IMR-90 (cell line): Measurements from ENCODE around the gene HSPA1L. TPM values are rescaled to one million over a fixed set of nuclear protein-coding genes. Genes with fewer than 3 reads are reported as not detected.

Experiments
- ATAC-seq: fragments of 200-7000 bp; cut with Tn5 transposase; 2 replicates; pipeline ENCODE4 v1.9.1; 2020; ENCODE audit warnings: low read depth, mild to moderate bottlenecking, moderate library complexity
- BruUV-seq: library from RNA; stranded (reverse); fragments of 400-500 nt; replicated peaks from 2 replicates; lab custom pipeline; 2021; lab: Mats Ljungman, UMichigan
- CTCF ChIA-PET: fragments of 300-600 bp; formaldehyde crosslinking; extraction: SDS; loops from one replicate; lab custom pipeline; 2021; ENCODE audit warnings: antibody characterized with exemption; lab: Yijun Ruan, JAX
- POLR2A ChIA-PET: fragments of 300-600 bp; sonication (Branson Sonifier 250); formaldehyde crosslinking; loops from one replicate; lab custom pipeline; 2022; ENCODE audit warnings: antibody characterized with exemption; ENCODE audit not compliant: unreplicated experiment; lab: Charles Lee
- DNase-seq: peaks from one replicate; pipeline ENCODE4 v3.0.0; 2013
- H2AFZ ChIP-seq: replicated peaks from 2 replicates; pipeline ENCODE3; 2013; ENCODE audit warnings: low read length, mild to moderate bottlenecking; ENCODE audit not compliant: poor library complexity
- H2AK5ac ChIP-seq: 2 replicates; pipeline ENCODE4 v1.6.1; 2013; ENCODE audit warnings: low read depth, low read length, inconsistent platforms
- H2AK9ac ChIP-seq: replicated peaks from 2 replicates; pipeline ENCODE3; 2013; ENCODE audit warnings: mild to moderate bottlenecking, low read depth, low read length, moderate library complexity; ENCODE audit not compliant: poor library complexity
- H2BK120ac ChIP-seq: 2 replicates; pipeline ENCODE4 v1.6.1; 2013; ENCODE audit warnings: low read depth, low read length, inconsistent platforms
- H2BK15ac ChIP-seq: 3 replicates; pipeline ENCODE4 v1.6.1; 2013; ENCODE audit warnings: low read depth, low read length, inconsistent platforms
- H2BK20ac ChIP-seq: 2 replicates; pipeline ENCODE4 v1.6.1; 2013; ENCODE audit warnings: low read depth, mild to moderate bottlenecking, inconsistent platforms, low read length, moderate library complexity
- H2BK5ac ChIP-seq: 2 replicates; pipeline ENCODE4 v1.6.1; 2013; ENCODE audit warnings: mild to moderate bottlenecking, low read depth, low read length, inconsistent platforms; ENCODE audit not compliant: poor library complexity, severe bottlenecking
- H3K14ac ChIP-seq: replicated peaks from 2 replicates; pipeline ENCODE4 v1.6.1; 2013; ENCODE audit warnings: low read depth, low read length, inconsistent platforms
- H3K18ac ChIP-seq: 2 replicates; pipeline ENCODE4 v1.6.1; 2013; ENCODE audit warnings: low read depth, low read length, control low read depth
- H3K23ac ChIP-seq: 2 replicates; pipeline ENCODE4 v1.6.1; 2013; ENCODE audit warnings: low read depth, low read length, inconsistent platforms
- H3K27ac ChIP-seq: 2 replicates; pipeline ENCODE4 v1.5.1; 2013; ENCODE audit warnings: mild to moderate bottlenecking, control low read depth, low read length; ENCODE audit not compliant: insufficient read depth
- H3K27me3 ChIP-seq: 2 replicates; pipeline ENCODE4 v1.6.1; 2013; ENCODE audit warnings: low read length; ENCODE audit not compliant: control insufficient read depth, insufficient read depth
- H3K36me3 ChIP-seq: 2 replicates; pipeline ENCODE4 v1.6.1; 2013; ENCODE audit warnings: low read length, mixed read lengths; ENCODE audit not compliant: control insufficient read depth, insufficient read depth
- H3K4ac ChIP-seq: 2 replicates; pipeline ENCODE4 v1.6.1; 2013; ENCODE audit warnings: low read depth, low read length, inconsistent platforms
- H3K4me1 ChIP-seq: 2 replicates; pipeline ENCODE4 v1.6.1; 2013; ENCODE audit warnings: low read length, mixed read lengths; ENCODE audit not compliant: control insufficient read depth, insufficient read depth
- H3K4me2 ChIP-seq: 2 replicates; pipeline ENCODE4 v1.6.1; 2013; ENCODE audit warnings: low read depth, mild to moderate bottlenecking, control low read depth, low read length, moderate library complexity
- H3K4me3 ChIP-seq: 2 replicates; pipeline ENCODE4 v1.5.1; 2013; ENCODE audit warnings: low read depth, mild to moderate bottlenecking, control low read depth, low read length, moderate library complexity; ENCODE audit not compliant: insufficient read depth
- H3K56ac ChIP-seq: 2 replicates; pipeline ENCODE4 v1.6.1; 2013; ENCODE audit warnings: low read length, inconsistent platforms; ENCODE audit not compliant: insufficient read depth; ENCODE audit errors: extremely low read depth
- H3K79me1 ChIP-seq, 2 experiments: 2 replicates each; pipeline ENCODE4 v1.6.1; 2013; ENCODE audit warnings: low read length in 2 of 2, inconsistent platforms in 1 of 2, low read depth in 1 of 2
- H3K9ac ChIP-seq: 2 replicates; pipeline ENCODE4 v1.6.1; 2013; ENCODE audit warnings: low read depth, low read length, control low read depth
- H3K9me1 ChIP-seq: 2 replicates; pipeline ENCODE4 v1.6.1; 2013; ENCODE audit warnings: low read length, inconsistent platforms; ENCODE audit not compliant: insufficient read depth
- H3K9me3 ChIP-seq: 2 replicates; pipeline ENCODE4 v1.6.1; 2013; ENCODE audit warnings: low read length; ENCODE audit not compliant: control insufficient read depth, insufficient read depth
- H4K20me1 ChIP-seq: 2 replicates; pipeline ENCODE4 v1.6.1; 2013; ENCODE audit warnings: low read length, inconsistent platforms; ENCODE audit not compliant: insufficient read depth
- H4K5ac ChIP-seq: 2 replicates; pipeline ENCODE4 v1.6.1; 2013; ENCODE audit warnings: mild to moderate bottlenecking, low read depth, low read length, control low read depth
- H4K8ac ChIP-seq, 2 experiments: 2 replicates each; pipeline ENCODE4 v1.6.1; 2013; ENCODE audit warnings: low read depth in 2 of 2, low read length in 2 of 2, control low read depth in 1 of 2, inconsistent platforms in 1 of 2
- H4K91ac ChIP-seq: 2 replicates; pipeline ENCODE4 v1.6.1; 2013; ENCODE audit warnings: low read depth, low read length, inconsistent platforms; ENCODE audit not compliant: insufficient read depth
- BHLHE40 ChIP-seq: fragments of 150-350 bp; IDR thresholded peaks from 2 replicates; pipeline ENCODE4 v1.6.1; 2016; ENCODE audit warnings: mild to moderate bottlenecking, low read depth, low read length
- CEBPB ChIP-seq: IDR thresholded peaks from 2 replicates; pipeline ENCODE4 v1.6.1; 2012; ENCODE audit warnings: low read depth, low read length, improper control_type of control experiment
- CHD1 ChIP-seq: IDR thresholded peaks from 2 replicates; pipeline ENCODE4 v1.6.1; 2012; ENCODE audit warnings: low read depth, low read length, improper control_type of control experiment
- CTCF ChIP-seq: conservative IDR thresholded peaks from 2 replicates; pipeline ENCODE4 v1.5.1; 2012; ENCODE audit warnings: mild to moderate bottlenecking, low read depth, low read length, improper control_type of control experiment
- FOS ChIP-seq: fragments of 150-350 bp; IDR thresholded peaks from 2 replicates; pipeline ENCODE4 v1.6.1; 2016; ENCODE audit warnings: low read depth, low read length
- MAFK ChIP-seq: IDR thresholded peaks from 2 replicates; pipeline ENCODE4 v1.6.1; 2012; ENCODE audit warnings: low read depth, low read length, improper control_type of control experiment
- MAZ ChIP-seq: IDR thresholded peaks from 2 replicates; pipeline ENCODE4 v1.6.1; 2012; ENCODE audit warnings: low read depth, mild to moderate bottlenecking, low read length, improper control_type of control experiment, moderate library complexity, borderline replicate concordance
- MXI1 ChIP-seq: IDR thresholded peaks from 2 replicates; pipeline ENCODE4 v1.6.1; 2012; ENCODE audit warnings: low read depth, mild to moderate bottlenecking, low read length, moderate library complexity, borderline replicate concordance
- POLR2A ChIP-seq: IDR thresholded peaks from 2 replicates; pipeline ENCODE4 v1.6.1; 2012; ENCODE audit warnings: mild to moderate bottlenecking, low read depth, low read length
- RAD21 ChIP-seq: IDR thresholded peaks from 2 replicates; pipeline ENCODE4 v1.6.1; 2012; ENCODE audit warnings: low read length, improper control_type of control experiment
- RCOR1 ChIP-seq: IDR thresholded peaks from 2 replicates; pipeline ENCODE4 v1.6.1; 2012; ENCODE audit warnings: mild to moderate bottlenecking, low read length, improper control_type of control experiment; ENCODE audit not compliant: insufficient replicate concordance
- RFX5 ChIP-seq: IDR thresholded peaks from 2 replicates; pipeline ENCODE4 v1.8.0; 2012; ENCODE audit warnings: low read depth, mild to moderate bottlenecking, low read length, moderate library complexity
- SMC3 ChIP-seq: fragments of 150-350 bp; IDR thresholded peaks from 2 replicates; pipeline ENCODE4 v1.6.1; 2016; ENCODE audit warnings: low read depth, mild to moderate bottlenecking, antibody characterized with exemption, low read length, moderate library complexity
- USF2 ChIP-seq: fragments of 150-350 bp; IDR thresholded peaks from 2 replicates; pipeline ENCODE4 v1.6.1; 2017; ENCODE audit warnings: mild to moderate bottlenecking, antibody characterized with exemption, low read length, low read depth
- WGBS, 2 experiments: methylation state at CpG; one replicate each; pipeline versions ENCODE4 v1.1.5 to v1.1.7; 2013; ENCODE audit warnings: missing lambda C conversion rate in 2 of 2; ENCODE audit not compliant: insufficient read length in 1 of 2; ENCODE audit errors: extremely low coverage in 2 of 2; 5-methylcytosine and 5-hydroxymethylcytosine counted together
- dilution Hi-C: fragments of 300-500 bp; cut with HindIII; formaldehyde crosslinking; loops from one replicate; pipeline ENCODE4 v1.14.3; 2018; ENCODE audit warnings: low sequenced_read_pairs; ENCODE audit not compliant: unreplicated experiment
- in situ Hi-C: fragments of 300-500 bp; cut with MboI; formaldehyde crosslinking; loops from 3 replicates; pipeline ENCODE4 v1.14.3; 2019; ENCODE audit warnings: low sequenced_read_pairs, inconsistent platforms, mixed read lengths
- intact Hi-C: fragments of 100-400 bp; cut with micrococcal nuclease; formaldehyde crosslinking; loops from 2 replicates; pipeline ENCODE4 v1.10.0; 2022
- polyA plus RNA-seq, 3 experiments: library from polyadenylated mRNA; depleted of rRNA; stranded (reverse); fragments of >200 nt; gene quantifications; 2 replicates each; pipeline ENCODE4 v1.2.3, GENCODE V29; 2012; ENCODE audit warnings: low replicate concordance in 1 of 3
- total RNA-seq: library from RNA; depleted of rRNA; stranded (reverse); fragments of >200 nt; gene quantifications from 2 replicates; pipeline ENCODE4 v1.2.3, GENCODE V29; 2012
- TF ChIP-seq, protein P1 (sequence below): fragments of 150-350 bp; IDR thresholded peaks from 2 replicates; pipeline ENCODE4 v1.6.1; 2016; ENCODE audit warnings: low read depth, mild to moderate bottlenecking, low read length, moderate library complexity, borderline replicate concordance

HSPA1L gene
- total and polyA plus RNA-seq, 2 of the 4 experiments (the other 2 are of a cell fraction), result 0.97 to 1.3 TPM

DNA sequence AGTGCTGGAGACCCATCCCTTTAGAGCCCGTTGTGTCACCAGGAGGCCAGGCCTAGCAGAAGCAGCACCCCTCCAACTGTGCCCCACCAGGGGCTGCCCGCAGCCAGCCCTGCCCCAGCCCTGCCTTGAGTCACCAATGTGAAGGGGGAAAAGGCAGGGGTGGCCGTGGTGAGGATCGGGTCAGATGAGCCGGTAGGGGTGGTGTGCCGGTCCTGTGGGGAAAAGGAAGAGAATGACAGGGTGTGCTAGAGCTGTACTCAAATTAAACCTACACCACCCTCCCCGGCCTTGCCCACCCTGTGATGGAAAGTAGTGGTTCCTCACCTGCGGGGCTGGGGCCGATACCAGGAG is 49.5 kb downstream of the HSPA1L start:
- no peak overlapping the region for H2AFZ ChIP-seq

More for the DNA sequence above, 49.5 kb downstream of the HSPA1L start:
- no CpG with 5 or more reads among the region's 9 CpGs for WGBS, 2 experiments
- no peaks in the 10 kb centered on the region for H4K20me1 ChIP-seq
- ChIA-PET CTCF (no interaction called here), POLR2A (no interaction called here)
- H3K27ac ChIP-seq, result no peak overlapping the region
- H3K79me1 ChIP-seq, result no peaks in the 10 kb centered on the region
- no peak overlapping the region for H3K4me3 ChIP-seq
- no peak overlapping the region for H2AK5ac ChIP-seq
- no peak overlapping the region for H2BK20ac ChIP-seq
- no peak overlapping the region for H4K91ac ChIP-seq
- in situ Hi-C loops, result no loop called here
- H3K23ac ChIP-seq, result no peak overlapping the region
- H3K14ac ChIP-seq, result no peak overlapping the region
- intact Hi-C loops, result no loop called here
- TF ChIP-seq MXI1 (no peak), CEBPB (no peak), CHD1 (no peak), FOS (no peak), RFX5 (no peak), CTCF (no peak), USF2 (no peak), RAD21 (no peak), BHLHE40 (no peak), RCOR1 (no peak), MAFK (no peak), POLR2A (no peak), MAZ (no peak), SMC3 (no peak)
- TF ChIP-seq, protein P1, sequence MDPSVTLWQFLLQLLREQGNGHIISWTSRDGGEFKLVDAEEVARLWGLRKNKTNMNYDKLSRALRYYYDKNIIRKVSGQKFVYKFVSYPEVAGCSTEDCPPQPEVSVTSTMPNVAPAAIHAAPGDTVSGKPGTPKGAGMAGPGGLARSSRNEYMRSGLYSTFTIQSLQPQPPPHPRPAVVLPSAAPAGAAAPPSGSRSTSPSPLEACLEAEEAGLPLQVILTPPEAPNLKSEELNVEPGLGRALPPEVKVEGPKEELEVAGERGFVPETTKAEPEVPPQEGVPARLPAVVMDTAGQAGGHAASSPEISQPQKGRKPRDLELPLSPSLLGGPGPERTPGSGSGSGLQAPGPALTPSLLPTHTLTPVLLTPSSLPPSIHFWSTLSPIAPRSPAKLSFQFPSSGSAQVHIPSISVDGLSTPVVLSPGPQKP, result no peak
- BruUV-seq, result no TSS peak
- H2AK9ac ChIP-seq, result peak overlapping the region; percentile 59
- peaks cover 9% of the 10 kb centered on the region for H3K9me1 ChIP-seq
- H3K36me3 ChIP-seq, result peaks cover 3% of the 10 kb centered on the region; the same call in 1 of the 2 replicates
- H3K27me3 ChIP-seq, result no peaks in the 10 kb centered on the region
- no peak overlapping the region for H2BK15ac ChIP-seq
- no peak overlapping the region for H2BK120ac ChIP-seq
- DNase-seq, result no peak
- H3K4me2 ChIP-seq, result no peak overlapping the region
- H3K4me1 ChIP-seq, result peaks cover 4% of the 10 kb centered on the region
- no peak overlapping the region for H3K9ac ChIP-seq
- H3K56ac ChIP-seq, result no peak overlapping the region
- H3K9me3 ChIP-seq, result no peaks in the 10 kb centered on the region
- dilution Hi-C loops, result no loop called here
- H2BK5ac ChIP-seq, result no peak overlapping the region
- H4K5ac ChIP-seq, result no peak overlapping the region
- H3K4ac ChIP-seq, result no peak overlapping the region
- no peak overlapping the region for H4K8ac ChIP-seq
- no peak overlapping the region for H3K18ac ChIP-seq
- ATAC-seq, result no peak
